IMR-90 (cell line): Measurements from ENCODE around the gene OSCP1. TPM values are rescaled to one million over a fixed set of nuclear protein-coding genes. Genes with fewer than 3 reads are reported as not detected.

Experiments
- ATAC-seq: fragments of 200-7000 bp; cut with Tn5 transposase; 2 replicates; pipeline ENCODE4 v1.9.1; 2020; ENCODE audit warnings: low read depth, mild to moderate bottlenecking, moderate library complexity
- BruUV-seq: library from RNA; stranded (reverse); fragments of 400-500 nt; replicated peaks from 2 replicates; lab custom pipeline; 2021; lab: Mats Ljungman, UMichigan
- CTCF ChIA-PET: fragments of 300-600 bp; formaldehyde crosslinking; extraction: SDS; loops from one replicate; lab custom pipeline; 2021; ENCODE audit warnings: antibody characterized with exemption; lab: Yijun Ruan, JAX
- POLR2A ChIA-PET: fragments of 300-600 bp; sonication (Branson Sonifier 250); formaldehyde crosslinking; loops from one replicate; lab custom pipeline; 2022; ENCODE audit warnings: antibody characterized with exemption; ENCODE audit not compliant: unreplicated experiment; lab: Charles Lee
- DNase-seq: peaks from one replicate; pipeline ENCODE4 v3.0.0; 2013
- H2AFZ ChIP-seq: replicated peaks from 2 replicates; pipeline ENCODE3; 2013; ENCODE audit warnings: low read length, mild to moderate bottlenecking; ENCODE audit not compliant: poor library complexity
- H2AK5ac ChIP-seq: 2 replicates; pipeline ENCODE4 v1.6.1; 2013; ENCODE audit warnings: low read depth, low read length, inconsistent platforms
- H2AK9ac ChIP-seq: replicated peaks from 2 replicates; pipeline ENCODE3; 2013; ENCODE audit warnings: mild to moderate bottlenecking, low read depth, low read length, moderate library complexity; ENCODE audit not compliant: poor library complexity
- H2BK120ac ChIP-seq: 2 replicates; pipeline ENCODE4 v1.6.1; 2013; ENCODE audit warnings: low read depth, low read length, inconsistent platforms
- H2BK15ac ChIP-seq: 3 replicates; pipeline ENCODE4 v1.6.1; 2013; ENCODE audit warnings: low read depth, low read length, inconsistent platforms
- H2BK20ac ChIP-seq: 2 replicates; pipeline ENCODE4 v1.6.1; 2013; ENCODE audit warnings: low read depth, mild to moderate bottlenecking, inconsistent platforms, low read length, moderate library complexity
- H2BK5ac ChIP-seq: 2 replicates; pipeline ENCODE4 v1.6.1; 2013; ENCODE audit warnings: mild to moderate bottlenecking, low read depth, low read length, inconsistent platforms; ENCODE audit not compliant: poor library complexity, severe bottlenecking
- H3K14ac ChIP-seq: replicated peaks from 2 replicates; pipeline ENCODE4 v1.6.1; 2013; ENCODE audit warnings: low read depth, low read length, inconsistent platforms
- H3K18ac ChIP-seq: 2 replicates; pipeline ENCODE4 v1.6.1; 2013; ENCODE audit warnings: low read depth, low read length, control low read depth
- H3K23ac ChIP-seq: 2 replicates; pipeline ENCODE4 v1.6.1; 2013; ENCODE audit warnings: low read depth, low read length, inconsistent platforms
- H3K27ac ChIP-seq: 2 replicates; pipeline ENCODE4 v1.5.1; 2013; ENCODE audit warnings: mild to moderate bottlenecking, control low read depth, low read length; ENCODE audit not compliant: insufficient read depth
- H3K27me3 ChIP-seq: 2 replicates; pipeline ENCODE4 v1.6.1; 2013; ENCODE audit warnings: low read length; ENCODE audit not compliant: control insufficient read depth, insufficient read depth
- H3K36me3 ChIP-seq: 2 replicates; pipeline ENCODE4 v1.6.1; 2013; ENCODE audit warnings: low read length, mixed read lengths; ENCODE audit not compliant: control insufficient read depth, insufficient read depth
- H3K4ac ChIP-seq: 2 replicates; pipeline ENCODE4 v1.6.1; 2013; ENCODE audit warnings: low read depth, low read length, inconsistent platforms
- H3K4me1 ChIP-seq: 2 replicates; pipeline ENCODE4 v1.6.1; 2013; ENCODE audit warnings: low read length, mixed read lengths; ENCODE audit not compliant: control insufficient read depth, insufficient read depth
- H3K4me2 ChIP-seq: 2 replicates; pipeline ENCODE4 v1.6.1; 2013; ENCODE audit warnings: low read depth, mild to moderate bottlenecking, control low read depth, low read length, moderate library complexity
- H3K4me3 ChIP-seq: 2 replicates; pipeline ENCODE4 v1.5.1; 2013; ENCODE audit warnings: low read depth, mild to moderate bottlenecking, control low read depth, low read length, moderate library complexity; ENCODE audit not compliant: insufficient read depth
- H3K56ac ChIP-seq: 2 replicates; pipeline ENCODE4 v1.6.1; 2013; ENCODE audit warnings: low read length, inconsistent platforms; ENCODE audit not compliant: insufficient read depth; ENCODE audit errors: extremely low read depth
- H3K79me1 ChIP-seq, 2 experiments: 2 replicates each; pipeline ENCODE4 v1.6.1; 2013; ENCODE audit warnings: low read length in 2 of 2, inconsistent platforms in 1 of 2, low read depth in 1 of 2
- H3K9ac ChIP-seq: 2 replicates; pipeline ENCODE4 v1.6.1; 2013; ENCODE audit warnings: low read depth, low read length, control low read depth
- H3K9me1 ChIP-seq: 2 replicates; pipeline ENCODE4 v1.6.1; 2013; ENCODE audit warnings: low read length, inconsistent platforms; ENCODE audit not compliant: insufficient read depth
- H3K9me3 ChIP-seq: 2 replicates; pipeline ENCODE4 v1.6.1; 2013; ENCODE audit warnings: low read length; ENCODE audit not compliant: control insufficient read depth, insufficient read depth
- H4K20me1 ChIP-seq: 2 replicates; pipeline ENCODE4 v1.6.1; 2013; ENCODE audit warnings: low read length, inconsistent platforms; ENCODE audit not compliant: insufficient read depth
- H4K5ac ChIP-seq: 2 replicates; pipeline ENCODE4 v1.6.1; 2013; ENCODE audit warnings: mild to moderate bottlenecking, low read depth, low read length, control low read depth
- H4K8ac ChIP-seq, 2 experiments: 2 replicates each; pipeline ENCODE4 v1.6.1; 2013; ENCODE audit warnings: low read depth in 2 of 2, low read length in 2 of 2, control low read depth in 1 of 2, inconsistent platforms in 1 of 2
- H4K91ac ChIP-seq: 2 replicates; pipeline ENCODE4 v1.6.1; 2013; ENCODE audit warnings: low read depth, low read length, inconsistent platforms; ENCODE audit not compliant: insufficient read depth
- CHD1 ChIP-seq: IDR thresholded peaks from 2 replicates; pipeline ENCODE4 v1.6.1; 2012; ENCODE audit warnings: low read depth, low read length, improper control_type of control experiment
- RCOR1 ChIP-seq: IDR thresholded peaks from 2 replicates; pipeline ENCODE4 v1.6.1; 2012; ENCODE audit warnings: mild to moderate bottlenecking, low read length, improper control_type of control experiment; ENCODE audit not compliant: insufficient replicate concordance
- WGBS, 2 experiments: methylation state at CpG; one replicate each; pipeline versions ENCODE4 v1.1.5 to v1.1.7; 2013; ENCODE audit warnings: missing lambda C conversion rate in 2 of 2; ENCODE audit not compliant: insufficient read length in 1 of 2; ENCODE audit errors: extremely low coverage in 2 of 2; 5-methylcytosine and 5-hydroxymethylcytosine counted together
- dilution Hi-C: fragments of 300-500 bp; cut with HindIII; formaldehyde crosslinking; loops from one replicate; pipeline ENCODE4 v1.14.3; 2018; ENCODE audit warnings: low sequenced_read_pairs; ENCODE audit not compliant: unreplicated experiment
- in situ Hi-C: fragments of 300-500 bp; cut with MboI; formaldehyde crosslinking; loops from 3 replicates; pipeline ENCODE4 v1.14.3; 2019; ENCODE audit warnings: low sequenced_read_pairs, inconsistent platforms, mixed read lengths
- intact Hi-C: fragments of 100-400 bp; cut with micrococcal nuclease; formaldehyde crosslinking; loops from 2 replicates; pipeline ENCODE4 v1.10.0; 2022
- polyA plus RNA-seq, 3 experiments: library from polyadenylated mRNA; depleted of rRNA; stranded (reverse); fragments of >200 nt; gene quantifications; 2 replicates each; pipeline ENCODE4 v1.2.3, GENCODE V29; 2012; ENCODE audit warnings: low replicate concordance in 1 of 3
- total RNA-seq: library from RNA; depleted of rRNA; stranded (reverse); fragments of >200 nt; gene quantifications from 2 replicates; pipeline ENCODE4 v1.2.3, GENCODE V29; 2012
- TF ChIP-seq, protein P1 (sequence below): fragments of 150-350 bp; IDR thresholded peaks from 2 replicates; pipeline ENCODE4 v1.6.1; 2017; ENCODE audit warnings: mild to moderate bottlenecking, antibody characterized with exemption, low read length, low read depth

The OSCP1 gene
- total and polyA plus RNA-seq, 2 of the 4 experiments (the other 2 are of a cell fraction), result 7.8 to 11.8 TPM

DNA sequence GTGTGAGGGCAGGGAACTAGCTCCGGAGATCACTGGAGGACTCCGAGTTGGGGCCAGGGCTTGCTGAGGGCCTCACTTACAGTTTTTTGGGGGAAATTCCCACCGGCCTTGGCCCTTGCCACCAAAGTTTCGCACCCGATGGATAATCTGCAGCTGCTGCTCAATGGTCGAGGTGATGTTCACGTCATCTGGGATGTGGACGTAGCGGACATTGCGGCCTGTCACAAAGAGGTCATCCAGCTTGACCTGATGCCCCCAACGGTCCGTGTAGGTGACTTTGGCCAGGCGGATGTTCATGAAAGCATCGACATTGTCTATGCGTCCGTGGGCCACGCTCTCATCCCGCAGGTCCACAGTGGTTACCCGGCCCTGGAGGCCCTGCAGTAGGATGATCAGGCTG lies 56.6 kb downstream of the OSCP1 start:
- Histone ChIP-seq H2BK120ac (no peak overlapping the region), H3K27me3 (no peaks in the 10 kb centered on the region), H3K9me1 (peaks cover 17% of the 10 kb centered on the region), H3K36me3 (peaks cover 23% of the 10 kb centered on the region), H3K9me3 (no peaks in the 10 kb centered on the region), H2AK9ac (no peak overlapping the region), H3K9ac (no peak overlapping the region), H4K8ac (no peak overlapping the region), H3K79me1 (peaks cover 16 to 62% of the 10 kb centered on the region in 2 experiments), H3K56ac (no peak overlapping the region), H3K27ac (no peak overlapping the region), H2AK5ac (no peak overlapping the region), H3K4ac (no peak overlapping the region), H2BK20ac (no peak overlapping the region), H4K91ac (no peak overlapping the region), H3K4me1 (peaks cover 6% of the 10 kb centered on the region; the same call in 1 of the 2 replicates), H2BK5ac (no peak overlapping the region), H4K20me1 (no peaks in the 10 kb centered on the region), H3K4me2 (no peak overlapping the region), H4K5ac (no peak overlapping the region), H3K14ac (no peak overlapping the region), H3K23ac (no peak overlapping the region), H3K18ac (no peak overlapping the region), H2AFZ (no peak overlapping the region), H2BK15ac (no peak overlapping the region), H3K4me3 (no peak overlapping the region)
- BruUV-seq, result no TSS peak
- ChIA-PET CTCF (no interaction called here), POLR2A (no interaction called here)
- no peak for ATAC-seq
- dilution Hi-C loops (no loop called here), intact Hi-C loops (no loop called here), in situ Hi-C loops (no loop called here)
- DNase-seq, result no peak
- 96% methylated on average over 16 of the region's 19 CpGs; no CpG with 5 or more reads in 1 of the 2 experiments for WGBS, 2 experiments
- TF ChIP-seq, protein P1, sequence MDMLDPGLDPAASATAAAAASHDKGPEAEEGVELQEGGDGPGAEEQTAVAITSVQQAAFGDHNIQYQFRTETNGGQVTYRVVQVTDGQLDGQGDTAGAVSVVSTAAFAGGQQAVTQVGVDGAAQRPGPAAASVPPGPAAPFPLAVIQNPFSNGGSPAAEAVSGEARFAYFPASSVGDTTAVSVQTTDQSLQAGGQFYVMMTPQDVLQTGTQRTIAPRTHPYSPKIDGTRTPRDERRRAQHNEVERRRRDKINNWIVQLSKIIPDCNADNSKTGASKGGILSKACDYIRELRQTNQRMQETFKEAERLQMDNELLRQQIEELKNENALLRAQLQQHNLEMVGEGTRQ, result no peak
- TF ChIP-seq CHD1 (no peak), RCOR1 (no peak)
